SJSA1 (cell line): ENCODE measurements around the gene CST3. TPM values are rescaled to one million over a fixed set of nuclear protein-coding genes. Genes with fewer than 3 reads are reported as not detected.
"Not testable (repeated sequence)": the region's sequence is repeated elsewhere in the genome, so short reads cannot be mapped to it uniquely, and the experiment has no call there.

ENCODE experiments used
- DNase-seq, 2 experiments: peaks; one replicate each; pipeline ENCODE4 v3.0.0-alpha.2; 2015 to 2020; ENCODE audit warnings: low spot score in 2 of 2, low read depth in 1 of 2
- H3K27ac ChIP-seq: fragments of 250-450 bp; sonication (Bioruptor Pico); 2 replicates; pipeline ENCODE4 v1.5.1; 2020; ENCODE audit warnings: mild to moderate bottlenecking, moderate library complexity
- H3K27me3 ChIP-seq: fragments of 250-450 bp; sonication (Bioruptor Pico); replicated peaks from 2 replicates; pipeline ENCODE4 v1.5.1; 2020; ENCODE audit warnings: mild to moderate bottlenecking, moderate library complexity
- H3K36me3 ChIP-seq: fragments of 250-450 bp; sonication (Bioruptor Pico); 2 replicates; pipeline ENCODE4 v1.5.1; 2020; ENCODE audit warnings: mild to moderate bottlenecking
- H3K4me1 ChIP-seq: fragments of 250-450 bp; sonication (Bioruptor Pico); replicated peaks from 2 replicates; pipeline ENCODE4 v1.6.1; 2021; ENCODE audit warnings: mild to moderate bottlenecking
- H3K4me3 ChIP-seq: fragments of 250-450 bp; sonication (Bioruptor Pico); 2 replicates; pipeline ENCODE4 v1.5.1; 2020; ENCODE audit warnings: mild to moderate bottlenecking
- H3K9me3 ChIP-seq: fragments of 250-450 bp; sonication (Bioruptor Pico); replicated peaks from 2 replicates; pipeline ENCODE4 v1.5.1; 2020; ENCODE audit warnings: mild to moderate bottlenecking
- total RNA-seq: library from RNA; depleted of rRNA; stranded (reverse); fragments of >200 nt; shearing (Covaris generic); gene quantifications from 2 replicates; pipeline ENCODE4 v1.2.3, GENCODE V29; 2014

CST3 gene
- total RNA-seq, 1 experiment from 2014 or later: 196 TPM

DNA sequence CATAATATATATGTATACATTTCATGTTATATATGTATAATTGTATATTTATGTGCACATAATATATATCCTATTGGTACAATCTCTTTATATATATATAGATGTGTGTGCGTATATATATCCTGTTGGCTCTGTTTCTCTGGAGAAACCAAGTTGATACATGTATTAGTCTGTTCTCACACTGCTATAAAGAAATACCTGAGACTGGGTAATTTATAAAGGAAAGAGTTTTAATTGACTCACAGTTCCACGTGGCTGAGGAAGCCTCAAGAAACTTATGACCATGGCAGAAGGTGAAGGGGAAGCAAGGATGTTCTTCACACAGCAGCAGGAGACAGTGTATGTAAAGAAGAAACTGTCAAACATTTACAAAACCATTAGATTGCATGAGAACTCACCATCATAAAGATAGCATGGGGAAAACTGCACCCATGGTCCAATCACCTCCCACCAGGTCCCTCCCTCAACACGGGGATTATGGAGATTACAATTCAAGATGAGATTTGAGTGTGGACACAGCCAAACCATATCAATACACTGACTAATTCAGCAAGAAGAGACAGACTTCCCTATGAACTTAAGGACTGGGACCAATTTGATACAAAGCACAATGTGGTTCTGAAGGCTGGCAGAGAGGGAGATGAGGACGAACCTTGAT, 14.0 kb downstream of the CST3 start:
- Histone ChIP-seq H3K9me3 (no peaks in the 10 kb centered on the region), H3K36me3 (no peaks in the 10 kb centered on the region; the same call in 1 of the 2 replicates), H3K27me3 (no peaks in the 10 kb centered on the region), H3K27ac (no peak overlapping the region), H3K4me1 (peaks cover 17% of the 10 kb centered on the region), H3K4me3 (no peak overlapping the region)
- no peak for DNase-seq

DNA sequence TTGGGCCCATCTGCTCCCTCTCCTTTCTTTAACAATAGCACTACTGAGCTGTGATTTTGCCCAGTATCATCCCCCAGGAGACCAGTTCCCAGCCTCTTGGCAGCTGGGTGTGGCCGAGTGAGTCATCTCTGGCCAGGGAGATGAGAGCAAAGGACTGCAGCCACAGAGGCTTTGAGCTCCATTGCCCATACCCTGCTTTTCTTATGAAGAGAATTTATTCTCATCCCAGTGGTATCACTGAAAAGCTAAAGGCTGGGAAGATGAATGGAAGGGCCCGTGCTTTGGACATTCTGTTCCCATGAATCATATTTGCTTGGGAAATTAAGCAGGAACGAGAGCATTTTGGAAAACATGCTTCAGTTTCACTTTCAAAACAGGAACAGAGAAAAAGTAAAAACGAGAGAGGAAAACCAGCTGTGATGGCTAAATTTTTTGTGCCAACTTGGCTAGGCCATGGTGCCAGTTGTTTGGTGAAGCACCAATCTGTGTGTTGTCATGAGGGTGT, 14.9 kb downstream of the CST3 start:
- peaks cover 15% of the 10 kb centered on the region for H3K4me1 ChIP-seq
- no peaks in the 10 kb centered on the region for H3K27me3 ChIP-seq
- no peaks in the 10 kb centered on the region for H3K9me3 ChIP-seq
- peak; percentile 91 for DNase-seq
- H3K27ac ChIP-seq: peak overlapping the region; percentile 89
- H3K36me3 ChIP-seq: no peaks in the 10 kb centered on the region
- H3K4me3 ChIP-seq: peak overlapping the region; percentile 31

DNA sequence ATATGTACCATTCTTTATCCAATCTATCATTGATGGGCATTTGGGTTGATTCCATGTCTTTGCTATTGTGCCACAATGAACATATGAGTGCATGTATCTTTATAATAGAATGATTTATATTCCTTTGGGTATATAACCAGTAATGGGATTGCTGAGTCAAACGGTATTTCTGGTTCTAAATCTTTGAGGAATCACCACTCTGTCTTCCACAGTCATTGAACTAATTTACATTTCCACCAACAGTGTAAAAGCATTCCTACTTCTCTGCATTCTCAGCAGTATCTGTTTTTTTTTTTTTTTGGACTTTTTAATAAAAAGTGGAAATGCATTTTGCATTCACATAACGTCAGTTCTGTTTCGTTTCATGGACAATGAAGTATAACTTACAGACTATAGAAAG, 15.4 kb downstream of the CST3 start:
- not testable (repeated sequence) for H3K9me3 ChIP-seq, H3K36me3 ChIP-seq, DNase-seq, H3K27me3 ChIP-seq
- Histone ChIP-seq H3K4me3 (peak overlapping the region; percentile 31), H3K4me1 (peaks cover 15% of the 10 kb centered on the region), H3K27ac (peak overlapping the region; percentile 89)

DNA sequence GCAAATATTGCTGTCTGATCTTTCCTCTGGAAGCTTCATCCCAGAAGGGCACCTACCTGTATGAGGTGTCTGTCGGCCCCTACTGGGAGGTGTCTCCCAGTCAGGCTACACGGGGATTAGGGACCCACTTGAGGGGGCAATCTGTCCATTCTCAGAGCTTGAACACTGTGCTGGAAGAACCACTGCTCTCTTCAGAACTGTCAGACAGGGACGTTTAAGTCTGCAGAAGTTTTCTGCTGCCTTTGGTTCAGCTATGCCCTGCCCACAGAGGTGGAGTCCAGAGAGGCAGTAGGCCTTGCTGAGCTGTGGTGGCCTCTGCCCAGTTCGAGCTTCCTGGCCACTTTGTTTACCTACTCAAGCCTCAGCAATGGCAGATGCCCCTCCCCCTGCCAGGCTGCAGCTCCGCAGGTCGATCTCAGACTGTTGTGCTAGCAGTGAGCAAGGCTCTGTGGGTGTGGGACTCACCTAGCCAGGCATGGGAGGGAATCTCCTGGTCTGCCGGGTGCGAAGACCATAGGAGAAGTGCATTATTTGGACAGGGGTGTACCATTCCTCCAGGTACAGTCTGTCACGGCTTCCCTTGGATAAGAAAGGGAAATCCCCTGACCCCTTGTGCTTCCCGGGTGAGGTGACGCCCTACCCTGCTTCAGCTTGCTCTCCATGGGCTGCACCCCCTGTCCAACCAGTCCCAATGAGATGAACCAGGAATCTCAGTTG, 16.9 kb downstream of the CST3 start:
- peaks cover 15% of the 10 kb centered on the region for H3K4me1 ChIP-seq
- DNase-seq, H3K27me3 ChIP-seq, H3K9me3 ChIP-seq, H3K4me3 ChIP-seq, H3K27ac ChIP-seq, H3K36me3 ChIP-seq: not testable (repeated sequence)

DNA sequence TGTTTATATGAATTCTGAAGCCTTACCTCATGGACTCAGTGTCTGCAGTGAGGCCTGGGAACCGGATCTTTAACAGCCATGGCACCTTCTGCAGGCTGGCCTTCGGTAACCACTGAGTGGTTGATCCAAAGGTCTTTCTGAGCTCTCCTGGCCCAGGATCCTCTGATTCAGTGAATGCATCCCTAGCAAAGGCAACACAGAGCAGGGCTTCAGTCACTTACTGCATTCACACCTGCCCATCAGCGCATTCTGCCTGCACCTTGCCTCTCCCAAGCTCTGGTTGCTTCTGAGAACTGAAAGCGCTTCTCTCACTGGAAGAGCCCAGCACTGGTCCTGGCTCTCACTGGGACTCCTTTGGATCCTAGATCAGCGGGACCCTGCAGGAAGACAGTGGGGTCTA, 23.6 kb downstream of the CST3 start:
- Histone ChIP-seq H3K9me3 (no peaks in the 10 kb centered on the region), H3K4me3 (no peak overlapping the region)

DNA sequence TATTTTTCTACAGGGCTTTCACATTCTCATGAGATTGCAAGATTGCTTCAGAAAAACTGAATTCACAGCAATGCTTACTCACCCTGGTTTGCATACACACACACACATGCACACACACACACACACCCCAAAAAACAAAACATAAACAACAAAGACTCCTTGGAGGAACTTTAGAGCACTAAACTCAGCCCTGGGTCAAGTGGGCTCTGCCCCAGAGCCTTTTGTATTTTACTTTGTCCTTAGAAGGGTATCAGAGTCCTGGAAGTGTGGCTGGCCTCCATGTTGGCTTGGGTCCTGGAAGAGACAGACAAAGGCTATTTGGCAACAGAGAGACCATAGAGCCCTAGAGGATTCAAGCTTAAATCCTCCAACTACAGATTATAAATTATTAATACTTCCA, 24.1 kb downstream of the CST3 start:
- no peak for DNase-seq

More for the DNA sequence above, 23.6 kb downstream of the CST3 start:
- Histone ChIP-seq H3K36me3 (no peaks in the 10 kb centered on the region), H3K4me1 (no peaks in the 10 kb centered on the region), H3K27me3 (0 out of 2 replicates have a peak, but pooled peaks cover 3% of the 10 kb centered on the region), H3K27ac (no peak overlapping the region)
- no peak for DNase-seq

DNA sequence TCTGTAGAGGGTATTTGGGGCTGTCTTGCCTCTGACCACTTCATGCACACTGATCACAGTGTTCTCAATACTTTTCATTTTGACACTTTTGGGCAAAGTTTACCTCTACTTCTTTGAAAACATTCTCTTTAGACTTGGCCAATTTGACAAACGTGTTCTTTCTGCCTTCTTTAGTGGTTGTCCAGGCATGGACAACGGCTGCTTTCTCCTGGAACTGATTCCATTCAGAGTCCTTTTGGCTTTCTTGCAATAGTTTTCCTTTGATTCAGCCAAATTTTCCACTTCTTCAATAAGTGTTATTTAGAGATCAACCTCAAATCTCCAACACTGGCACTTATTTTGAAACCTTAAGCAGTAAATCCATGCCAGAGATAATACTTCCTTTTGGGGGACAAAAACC, 25.4 kb downstream of the CST3 start:
- H3K27me3 ChIP-seq: 0 out of 2 replicates have a peak, but pooled peaks cover 3% of the 10 kb centered on the region

More for the DNA sequence above, 24.1 kb downstream of the CST3 start:
- Histone ChIP-seq H3K4me3 (no peak overlapping the region), H3K4me1 (no peaks in the 10 kb centered on the region), H3K27ac (no peak overlapping the region), H3K36me3 (no peaks in the 10 kb centered on the region), H3K9me3 (no peaks in the 10 kb centered on the region), H3K27me3 (0 out of 2 replicates have a peak, but pooled peaks cover 3% of the 10 kb centered on the region)

DNA sequence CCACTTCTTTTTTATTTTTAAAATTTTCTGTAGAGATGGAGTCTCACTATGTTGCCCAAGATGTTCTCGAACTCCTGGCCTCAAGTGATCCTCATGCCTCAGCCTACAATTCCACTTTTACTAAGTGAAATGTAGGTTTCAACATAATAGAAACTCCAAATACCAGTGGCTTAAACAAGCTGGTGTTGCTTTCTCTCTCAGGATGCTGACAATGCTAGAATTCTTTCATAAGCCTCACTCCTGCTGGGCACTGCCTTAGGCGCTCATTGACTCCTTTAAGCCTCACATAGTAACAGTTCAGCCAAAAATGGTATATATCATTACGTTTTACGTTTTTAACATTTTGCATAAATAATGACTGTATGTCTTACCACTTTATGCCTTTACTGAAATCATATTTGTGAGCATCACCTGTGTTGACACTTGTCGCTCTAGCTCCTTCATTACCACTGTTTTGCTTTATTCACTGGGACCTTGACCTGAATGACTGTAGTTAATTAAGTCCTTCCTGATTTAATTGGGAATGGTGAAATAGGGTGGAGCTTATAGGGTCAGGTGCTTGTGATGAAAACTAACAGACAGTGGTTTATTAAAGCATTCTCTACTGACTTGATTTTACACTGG, 28.2 kb downstream of the CST3 start:
- DNase-seq: no peak
- H3K9me3 ChIP-seq: no peaks in the 10 kb centered on the region
- H3K4me3 ChIP-seq: no peak overlapping the region
- H3K4me1 ChIP-seq: 0 out of 2 replicates have a peak, but pooled peaks cover 4% of the 10 kb centered on the region
- no peaks in the 10 kb centered on the region for H3K36me3 ChIP-seq
- no peak overlapping the region for H3K27ac ChIP-seq
- 0 out of 2 replicates have a peak, but pooled peaks cover 3% of the 10 kb centered on the region for H3K27me3 ChIP-seq

More for the DNA sequence above, 25.4 kb downstream of the CST3 start:
- H3K36me3 ChIP-seq: no peaks in the 10 kb centered on the region
- H3K4me3 ChIP-seq: no peak overlapping the region
- no peak overlapping the region for H3K27ac ChIP-seq
- DNase-seq: no peak
- H3K4me1 ChIP-seq: no peaks in the 10 kb centered on the region
- H3K9me3 ChIP-seq: no peaks in the 10 kb centered on the region

DNA sequence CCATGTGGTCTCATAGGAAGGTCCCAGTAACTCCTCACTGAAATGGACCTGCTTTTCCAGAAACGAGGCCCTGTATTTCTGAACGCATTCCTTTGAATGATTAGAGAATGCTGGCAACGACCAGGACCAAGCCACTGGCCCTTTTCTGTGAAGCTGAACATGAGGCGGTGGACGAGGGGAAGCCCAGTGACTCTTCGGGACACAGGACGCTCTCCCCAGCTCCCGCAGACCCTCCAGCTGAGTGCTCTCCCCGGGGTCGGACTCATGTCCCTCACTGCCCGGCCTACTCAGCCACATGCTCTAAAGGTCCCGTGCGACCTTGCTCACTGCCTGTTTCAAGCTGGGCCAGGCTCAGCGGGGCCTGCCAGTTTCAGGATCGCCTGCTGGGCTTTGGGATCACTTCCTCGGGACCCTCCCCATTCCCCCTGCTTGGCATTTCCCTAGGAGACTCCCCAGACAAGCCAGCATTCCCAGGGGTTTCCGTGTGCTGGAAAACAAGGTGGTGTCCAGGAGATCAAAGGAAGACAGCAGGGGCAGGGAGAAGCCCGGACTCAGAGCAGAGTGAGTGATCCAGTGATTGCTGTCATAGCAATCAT, 29.4 kb downstream of the CST3 start:
- H3K36me3 ChIP-seq: no peaks in the 10 kb centered on the region
- H3K4me1 ChIP-seq: 0 out of 2 replicates have a peak, but pooled peaks cover 4% of the 10 kb centered on the region
- H3K27me3 ChIP-seq: 0 out of 2 replicates have a peak, but pooled peaks cover 3% of the 10 kb centered on the region
- DNase-seq: no peak
- H3K4me3 ChIP-seq: no peak overlapping the region
- no peaks in the 10 kb centered on the region for H3K9me3 ChIP-seq
- H3K27ac ChIP-seq: no peak overlapping the region

DNA sequence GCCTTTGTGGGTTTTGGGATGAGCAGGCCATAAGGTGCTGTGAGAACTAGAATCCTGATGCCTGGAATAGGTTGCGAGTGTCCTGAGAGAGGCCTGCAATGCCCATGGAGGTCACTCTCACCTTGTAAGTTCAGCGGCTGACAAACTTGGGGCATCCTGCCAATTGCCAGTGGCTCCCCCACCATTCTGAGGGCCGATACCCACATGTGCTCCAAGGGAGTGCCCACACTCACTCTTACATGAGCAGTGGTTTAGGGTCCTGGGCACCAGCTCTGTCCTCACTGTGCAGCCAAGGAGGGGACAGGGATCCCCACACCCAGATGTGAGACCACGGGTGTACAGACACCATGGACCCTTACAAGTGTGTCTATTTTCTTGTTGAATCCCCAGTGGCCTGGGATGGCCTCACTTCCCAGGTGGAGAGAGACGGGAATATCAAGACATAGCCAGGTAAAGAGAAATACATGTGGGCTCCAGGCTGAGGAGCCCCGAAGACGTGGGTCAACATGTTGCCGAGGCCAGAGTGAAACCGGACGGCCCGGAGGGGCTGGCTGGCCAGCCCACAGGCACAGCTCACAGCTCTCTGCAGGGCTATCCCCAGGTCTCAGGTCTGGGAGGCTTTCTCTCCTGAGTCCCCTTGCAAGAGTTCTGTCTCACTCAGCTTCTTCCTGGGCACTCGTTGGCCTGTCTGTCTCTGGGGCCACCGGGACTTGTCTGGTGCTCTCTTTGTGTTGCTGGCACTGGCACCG, 30.1 kb downstream of the CST3 start:
- H3K27ac ChIP-seq: no peak overlapping the region
- H3K27me3 ChIP-seq: 0 out of 2 replicates have a peak, but pooled peaks cover 3% of the 10 kb centered on the region
- H3K9me3 ChIP-seq: no peaks in the 10 kb centered on the region
- H3K36me3 ChIP-seq: no peaks in the 10 kb centered on the region
- 0 out of 2 replicates have a peak, but pooled peaks cover 4% of the 10 kb centered on the region for H3K4me1 ChIP-seq
- DNase-seq: no peak
- no peak overlapping the region for H3K4me3 ChIP-seq

DNA sequence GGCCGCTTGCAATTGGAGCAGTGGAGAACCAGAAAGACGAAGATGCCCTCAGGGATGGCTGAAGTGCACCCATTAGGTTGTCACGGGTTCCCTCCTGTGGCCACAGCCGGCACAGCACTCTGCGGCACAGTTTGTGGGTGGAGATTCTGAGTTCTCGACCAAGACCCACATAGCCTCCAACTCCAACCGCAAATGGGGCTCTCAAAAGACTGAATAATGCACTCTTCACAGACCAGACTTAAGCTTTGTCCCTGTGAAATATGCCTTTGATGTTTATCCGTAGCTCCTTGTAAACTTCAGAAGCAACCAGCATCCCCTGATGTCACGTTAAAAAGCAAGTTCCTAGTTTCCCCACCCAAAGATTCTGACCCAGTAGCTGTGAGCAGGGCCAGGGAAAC, 31.1 kb downstream of the CST3 start:
- Histone ChIP-seq H3K4me1 (0 out of 2 replicates have a peak, but pooled peaks cover 4% of the 10 kb centered on the region), H3K4me3 (no peak overlapping the region), H3K9me3 (no peaks in the 10 kb centered on the region), H3K27ac (no peak overlapping the region), H3K36me3 (no peaks in the 10 kb centered on the region), H3K27me3 (no peaks in the 10 kb centered on the region)
- peak; percentile 60 to 81 for DNase-seq

DNA sequence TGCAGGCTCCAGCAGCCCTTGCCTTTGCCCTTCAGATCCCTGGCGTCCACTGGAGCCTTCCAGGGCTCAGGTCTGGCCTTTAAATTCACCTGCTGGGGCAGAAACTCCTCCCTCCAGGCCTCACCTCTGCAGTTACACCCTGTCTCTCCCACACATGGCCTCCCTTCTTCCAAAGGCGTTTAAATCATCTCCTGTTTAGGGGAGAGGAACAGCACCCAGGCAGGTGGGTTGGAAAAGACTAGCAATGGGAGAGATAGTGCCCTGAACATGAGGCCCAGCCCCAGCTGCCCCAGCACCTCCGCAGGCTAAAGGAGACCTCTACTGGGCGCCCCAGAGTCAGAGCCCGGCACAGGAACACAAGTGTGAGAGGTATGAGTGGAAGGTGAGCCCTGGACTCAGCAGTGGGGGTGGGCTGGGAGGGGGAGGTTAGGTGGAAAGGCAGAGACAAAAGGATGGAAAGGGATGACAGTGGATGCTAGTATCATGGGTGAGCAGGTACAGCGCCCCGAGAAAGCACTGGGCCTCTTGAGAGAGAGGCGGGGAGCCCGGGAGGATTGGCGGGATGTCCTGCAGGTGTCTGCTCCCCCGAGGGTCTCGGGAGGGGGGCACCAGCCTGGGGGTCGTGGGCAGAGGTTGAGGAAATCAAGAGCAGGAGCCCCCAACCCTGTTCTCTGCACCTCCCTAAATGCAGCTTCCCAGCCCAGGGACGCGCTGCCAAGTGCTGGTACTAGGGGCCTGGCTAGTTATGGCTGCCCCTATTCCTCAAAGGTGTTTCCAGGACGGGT, 31.7 kb downstream of the CST3 start, which contains the start of gene CST9:
CST9 (minus strand) TSS at position 51 of the 785 bp plus-strand sequence. CDS start 53 bp downstream, outside the sequence.
- Histone ChIP-seq H3K4me3 (no peak within 1 kb of the TSS), H3K36me3 (no peaks in the 10 kb centered on the region), H3K4me1 (0 out of 2 replicates have a peak, but pooled peaks cover 4% of the 10 kb centered on the region), H3K27ac (no peak within 1 kb of the TSS), H3K27me3 (no peaks in the 10 kb centered on the region), H3K9me3 (no peaks in the 10 kb centered on the region)
- DNase-seq: no peak
